HepG2 (cell line): ENCODE results near the gene DIO1. TPM values are rescaled to one million over a fixed set of nuclear protein-coding genes. Genes with fewer than 3 reads are reported as not detected.
A peak's percentile ranks its signal among the peaks of the same experiment; 100 is the strongest.

ENCODE experiments used
- FOXC1 ChIP-seq: sonication (generic); formaldehyde crosslinking; IDR thresholded peaks from 2 replicates; pipeline ENCODE4 v1.8.0; 2022; ENCODE audit warnings: mild to moderate bottlenecking, missing genetic modification reagents, borderline replicate concordance
- MYC ChIP-seq: sonication (generic); formaldehyde crosslinking; IDR thresholded peaks from 2 replicates; pipeline ENCODE4 v1.9.0; 2021; ENCODE audit warnings: missing genetic modification reagents, borderline replicate concordance
- NFYC ChIP-seq: IDR thresholded peaks from 2 replicates; pipeline ENCODE4 v1.6.1; 2016; ENCODE audit warnings: missing genetic modification reagents, missing compliant biosample characterization
- PHF8 ChIP-seq: sonication (generic); formaldehyde crosslinking; IDR thresholded peaks from 2 replicates; pipeline ENCODE4 v1.5.0; 2020; ENCODE audit warnings: missing genetic modification reagents
- REL ChIP-seq: sonication (generic); formaldehyde crosslinking; conservative IDR thresholded peaks from 2 replicates; pipeline ENCODE4 v1.8.0; 2022; ENCODE audit warnings: mild to moderate bottlenecking, missing genetic modification reagents, moderate library complexity
- SOX6 ChIP-seq, 2 experiments: fragments of 450-650 bp in 1 of 2; sonication (generic) in 1 of 2; formaldehyde crosslinking in 1 of 2; IDR thresholded peaks; 2 replicates each; pipeline versions ENCODE4 v1.4.0 to v1.6.1; 2017 to 2020; ENCODE audit warnings: antibody characterized with exemption in 1 of 2, mild to moderate bottlenecking in 1 of 2, missing genetic modification reagents in 1 of 2
- TCF12 ChIP-seq, 2 experiments: fragments of 450-650 bp in 1 of 2; sonication (generic) in 1 of 2; formaldehyde crosslinking in 1 of 2; IDR thresholded peaks; 2 replicates each; pipeline versions ENCODE4 v1.6.1 to v1.8.0; 2017 to 2022; ENCODE audit warnings: antibody characterized with exemption in 1 of 2, mild to moderate bottlenecking in 1 of 2, missing genetic modification reagents in 1 of 2, moderate library complexity in 1 of 2
- TMF1 ChIP-seq: sonication (generic); formaldehyde crosslinking; IDR thresholded peaks from 2 replicates; pipeline ENCODE4 v1.8.1; 2022; ENCODE audit warnings: low read depth, missing genetic modification reagents
- ZFP1 ChIP-seq: IDR thresholded peaks from 2 replicates; pipeline ENCODE4 v1.6.1; 2016
- ZNF143 ChIP-seq: sonication (generic); formaldehyde crosslinking; IDR thresholded peaks from 2 replicates; pipeline ENCODE4 v1.4.0; 2020; ENCODE audit warnings: missing genetic modification reagents
- ZNF446 ChIP-seq: sonication (generic); formaldehyde crosslinking; IDR thresholded peaks from 2 replicates; pipeline ENCODE4 v1.5.0; 2020; ENCODE audit warnings: mild to moderate bottlenecking, missing genetic modification reagents
- ZNF543 ChIP-seq: sonication (generic); formaldehyde crosslinking; IDR thresholded peaks from 2 replicates; pipeline ENCODE4 v1.4.0; 2020; ENCODE audit warnings: mild to moderate bottlenecking, missing genetic modification reagents
- ZSCAN20 ChIP-seq: sonication (generic); formaldehyde crosslinking; IDR thresholded peaks from 2 replicates; pipeline ENCODE4 v1.4.0; 2020; ENCODE audit warnings: missing genetic modification reagents, mild to moderate bottlenecking, borderline replicate concordance
- ZZZ3 ChIP-seq: sonication (generic); formaldehyde crosslinking; IDR thresholded peaks from 2 replicates; pipeline ENCODE4 v1.4.0; 2020; ENCODE audit warnings: missing genetic modification reagents, mild to moderate bottlenecking, borderline replicate concordance
- polyA plus RNA-seq, 8 experiments: library from polyadenylated mRNA; depleted of rRNA in 3 of 8; stranded (reverse) in 7 of 8; unstranded in 1 of 8; fragments of >200 nt; fragmentation: Illumina TruSeq in 4 of 8; extraction: Trizol in 4 of 8; gene quantifications; 2 replicates each; pipeline versions ENCODE4 v1.2.1 to v1.2.3, GENCODE V29; 2011 to 2016; ENCODE audit warnings: low read depth in 4 of 8, missing spikeins in 1 of 8, mixed read lengths in 1 of 8; ENCODE audit not compliant: insufficient read depth in 1 of 8
- total RNA-seq, 5 experiments: library from RNA; depleted of rRNA; stranded (reverse); fragments of >200 nt; fragmentation: Illumina TruSeq; extraction: Trizol; gene quantifications; 2 replicates each; pipeline ENCODE4 v1.2.3, GENCODE V29; 2016; ENCODE audit warnings: low read depth in 1 of 5
- TF ChIP-seq, protein P1 (sequence below), 2 experiments: IDR thresholded peaks; 2 replicates each; pipeline ENCODE4 v1.6.1; 2011 to 2012; ENCODE audit warnings: low read length in 2 of 2, borderline replicate concordance in 1 of 2, low read depth in 1 of 2, mild to moderate bottlenecking in 1 of 2, moderate library complexity in 1 of 2
- TF ChIP-seq, protein P2 (sequence below): conservative IDR thresholded peaks from 2 replicates; pipeline ENCODE4 v1.6.1; 2018; ENCODE audit warnings: missing genetic modification reagents
- TF ChIP-seq, protein P3 (sequence below): IDR thresholded peaks from 2 replicates; pipeline ENCODE4 v1.6.1; 2016; ENCODE audit warnings: missing compliant biosample characterization, missing genetic modification reagents, borderline replicate concordance
- TF ChIP-seq, protein P4 (sequence below): sonication (generic); formaldehyde crosslinking; IDR thresholded peaks from 2 replicates; pipeline ENCODE4 v1.8.1; 2023; ENCODE audit warnings: mild to moderate bottlenecking, inconsistent platforms, moderate library complexity, missing genetic modification reagents, borderline replicate concordance

The DIO1 gene
- total and polyA plus RNA-seq, 2 of the 13 experiments (the other 11 are each of a cell fraction or from before 2014, with no cell fraction given) = 13.5 to 45.6 TPM

DNA sequence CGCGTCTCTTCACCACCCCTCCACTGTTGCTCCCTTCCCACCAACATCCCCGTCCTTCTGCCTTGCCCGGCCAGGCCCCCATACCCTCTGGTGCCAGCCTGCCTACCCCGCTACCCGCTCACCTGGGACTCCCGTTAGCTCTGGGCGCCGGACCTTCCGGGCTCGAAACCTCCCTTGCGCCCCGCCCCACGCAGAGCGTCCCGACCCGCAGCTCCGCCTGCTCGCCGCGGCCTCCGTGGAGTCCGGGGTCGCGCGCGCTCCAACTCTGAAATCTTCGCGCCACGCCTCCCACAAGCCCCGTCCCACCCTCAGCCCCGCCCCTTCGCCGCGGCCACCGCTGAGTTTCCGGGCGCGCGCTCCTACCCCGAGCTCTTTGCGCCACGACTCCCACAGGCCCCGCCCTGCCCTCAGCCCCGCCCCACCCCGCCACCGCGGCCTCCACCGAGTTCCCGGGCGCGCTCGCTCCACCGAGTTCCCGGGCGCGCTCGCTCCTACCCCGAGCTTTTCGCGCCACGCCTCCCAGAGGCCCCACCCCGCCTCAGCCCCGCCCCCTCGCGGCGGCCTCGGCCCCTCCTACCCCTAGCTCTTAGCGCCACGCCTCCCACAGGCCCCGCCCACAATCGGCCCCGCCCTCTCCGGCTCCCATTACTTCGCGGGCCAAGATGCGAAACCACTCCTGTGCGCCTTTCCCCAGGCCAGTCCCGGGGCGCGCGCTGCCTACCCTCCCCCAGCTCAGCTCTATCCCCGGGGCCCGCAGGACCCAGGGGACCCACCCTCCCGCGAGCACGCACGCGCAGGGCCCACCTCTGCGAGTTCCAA, 51.7 kb downstream of the DIO1 start, which contains the start of gene IFT25 (continued):
- TF ChIP-seq SOX6 (IDR thresholded peaks at IDR 0.05) = no peak
- peak; percentile 51; the same call in 1 of the 2 replicates for TF ChIP-seq SOX6 (CRISPR knock-in tag; IDR thresholded peaks at IDR 0.05)
- TF ChIP-seq, protein P1, sequence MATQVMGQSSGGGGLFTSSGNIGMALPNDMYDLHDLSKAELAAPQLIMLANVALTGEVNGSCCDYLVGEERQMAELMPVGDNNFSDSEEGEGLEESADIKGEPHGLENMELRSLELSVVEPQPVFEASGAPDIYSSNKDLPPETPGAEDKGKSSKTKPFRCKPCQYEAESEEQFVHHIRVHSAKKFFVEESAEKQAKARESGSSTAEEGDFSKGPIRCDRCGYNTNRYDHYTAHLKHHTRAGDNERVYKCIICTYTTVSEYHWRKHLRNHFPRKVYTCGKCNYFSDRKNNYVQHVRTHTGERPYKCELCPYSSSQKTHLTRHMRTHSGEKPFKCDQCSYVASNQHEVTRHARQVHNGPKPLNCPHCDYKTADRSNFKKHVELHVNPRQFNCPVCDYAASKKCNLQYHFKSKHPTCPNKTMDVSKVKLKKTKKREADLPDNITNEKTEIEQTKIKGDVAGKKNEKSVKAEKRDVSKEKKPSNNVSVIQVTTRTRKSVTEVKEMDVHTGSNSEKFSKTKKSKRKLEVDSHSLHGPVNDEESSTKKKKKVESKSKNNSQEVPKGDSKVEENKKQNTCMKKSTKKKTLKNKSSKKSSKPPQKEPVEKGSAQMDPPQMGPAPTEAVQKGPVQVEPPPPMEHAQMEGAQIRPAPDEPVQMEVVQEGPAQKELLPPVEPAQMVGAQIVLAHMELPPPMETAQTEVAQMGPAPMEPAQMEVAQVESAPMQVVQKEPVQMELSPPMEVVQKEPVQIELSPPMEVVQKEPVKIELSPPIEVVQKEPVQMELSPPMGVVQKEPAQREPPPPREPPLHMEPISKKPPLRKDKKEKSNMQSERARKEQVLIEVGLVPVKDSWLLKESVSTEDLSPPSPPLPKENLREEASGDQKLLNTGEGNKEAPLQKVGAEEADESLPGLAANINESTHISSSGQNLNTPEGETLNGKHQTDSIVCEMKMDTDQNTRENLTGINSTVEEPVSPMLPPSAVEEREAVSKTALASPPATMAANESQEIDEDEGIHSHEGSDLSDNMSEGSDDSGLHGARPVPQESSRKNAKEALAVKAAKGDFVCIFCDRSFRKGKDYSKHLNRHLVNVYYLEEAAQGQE (IDR thresholded peaks at IDR 0.05; ENCODE audit: borderline replicate concordance in 1 of 2, low read depth in 1 of 2, low read length in 2 of 2) = no peak
- TF ChIP-seq TCF12 (IDR thresholded peaks at IDR 0.05) = no peak
- 0 out of 2 replicates have a peak, but pooled peaks have one; percentile 31 for TF ChIP-seq TCF12 (CRISPR knock-in tag; IDR thresholded peaks at IDR 0.05)
- 0 out of 2 replicates have a peak, but pooled peaks have one; percentile 28 for TF ChIP-seq ZNF543 (CRISPR knock-in tag)
- no peak for TF ChIP-seq ZSCAN20 (CRISPR knock-in tag)
- TF ChIP-seq TMF1 (CRISPR knock-in tag) = no peak
- TF ChIP-seq ZNF143 (CRISPR knock-in tag) = peak; percentile 20; the same call in 1 of the 2 replicates
- TF ChIP-seq ZFP1 (CRISPR knock-in tag) = no peak
- TF ChIP-seq NFYC = no peak
- peak; percentile 80 for TF ChIP-seq PHF8 (CRISPR knock-in tag)
- TF ChIP-seq, protein P2, sequence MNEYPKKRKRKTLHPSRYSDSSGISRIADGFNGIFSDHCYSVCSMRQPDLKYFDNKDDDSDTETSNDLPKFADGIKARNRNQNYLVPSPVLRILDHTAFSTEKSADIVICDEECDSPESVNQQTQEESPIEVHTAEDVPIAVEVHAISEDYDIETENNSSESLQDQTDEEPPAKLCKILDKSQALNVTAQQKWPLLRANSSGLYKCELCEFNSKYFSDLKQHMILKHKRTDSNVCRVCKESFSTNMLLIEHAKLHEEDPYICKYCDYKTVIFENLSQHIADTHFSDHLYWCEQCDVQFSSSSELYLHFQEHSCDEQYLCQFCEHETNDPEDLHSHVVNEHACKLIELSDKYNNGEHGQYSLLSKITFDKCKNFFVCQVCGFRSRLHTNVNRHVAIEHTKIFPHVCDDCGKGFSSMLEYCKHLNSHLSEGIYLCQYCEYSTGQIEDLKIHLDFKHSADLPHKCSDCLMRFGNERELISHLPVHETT (CRISPR knock-in tag) = no peak
- TF ChIP-seq, protein P3, sequence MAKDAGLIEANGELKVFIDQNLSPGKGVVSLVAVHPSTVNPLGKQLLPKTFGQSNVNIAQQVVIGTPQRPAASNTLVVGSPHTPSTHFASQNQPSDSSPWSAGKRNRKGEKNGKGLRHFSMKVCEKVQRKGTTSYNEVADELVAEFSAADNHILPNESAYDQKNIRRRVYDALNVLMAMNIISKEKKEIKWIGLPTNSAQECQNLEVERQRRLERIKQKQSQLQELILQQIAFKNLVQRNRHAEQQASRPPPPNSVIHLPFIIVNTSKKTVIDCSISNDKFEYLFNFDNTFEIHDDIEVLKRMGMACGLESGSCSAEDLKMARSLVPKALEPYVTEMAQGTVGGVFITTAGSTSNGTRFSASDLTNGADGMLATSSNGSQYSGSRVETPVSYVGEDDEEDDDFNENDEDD (CRISPR knock-in tag) = peak; percentile 72; the same call in 1 of the 2 replicates
- 0 out of 2 replicates have a peak, but pooled peaks have one; percentile 43 for TF ChIP-seq REL (CRISPR knock-in tag)
- TF ChIP-seq MYC (CRISPR knock-in tag) = peak; percentile 68; the same call in 1 of the 2 replicates
- 0 out of 2 replicates have a peak, but pooled peaks have one; percentile 29 for TF ChIP-seq ZZZ3 (CRISPR knock-in tag)
- TF ChIP-seq, protein P4, sequence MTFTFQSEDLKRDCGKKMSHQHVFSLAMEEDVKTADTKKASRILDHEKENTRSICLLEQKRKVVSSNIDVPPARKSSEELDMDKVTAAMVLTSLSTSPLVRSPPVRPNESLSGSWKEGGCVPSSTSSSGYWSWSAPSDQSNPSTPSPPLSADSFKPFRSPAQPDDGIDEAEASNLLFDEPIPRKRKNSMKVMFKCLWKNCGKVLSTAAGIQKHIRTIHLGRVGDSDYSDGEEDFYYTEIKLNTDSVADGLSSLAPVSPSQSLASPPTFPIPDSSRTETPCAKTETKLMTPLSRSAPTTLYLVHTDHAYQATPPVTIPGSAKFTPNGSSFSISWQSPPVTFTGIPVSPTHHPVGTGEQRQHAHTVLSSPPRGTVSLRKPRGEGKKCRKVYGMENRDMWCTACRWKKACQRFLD = peak; percentile 52; the same call in 1 of the 2 replicates
- 0 out of 2 replicates have a peak, but pooled peaks have one; percentile 17 for TF ChIP-seq FOXC1 (CRISPR knock-in tag)
- 0 out of 2 replicates have a peak, but pooled peaks have one; percentile 67 for TF ChIP-seq ZNF446 (CRISPR knock-in tag)
